ENCODE results near the gene C10orf67.

The C10orf67 gene

DNA sequence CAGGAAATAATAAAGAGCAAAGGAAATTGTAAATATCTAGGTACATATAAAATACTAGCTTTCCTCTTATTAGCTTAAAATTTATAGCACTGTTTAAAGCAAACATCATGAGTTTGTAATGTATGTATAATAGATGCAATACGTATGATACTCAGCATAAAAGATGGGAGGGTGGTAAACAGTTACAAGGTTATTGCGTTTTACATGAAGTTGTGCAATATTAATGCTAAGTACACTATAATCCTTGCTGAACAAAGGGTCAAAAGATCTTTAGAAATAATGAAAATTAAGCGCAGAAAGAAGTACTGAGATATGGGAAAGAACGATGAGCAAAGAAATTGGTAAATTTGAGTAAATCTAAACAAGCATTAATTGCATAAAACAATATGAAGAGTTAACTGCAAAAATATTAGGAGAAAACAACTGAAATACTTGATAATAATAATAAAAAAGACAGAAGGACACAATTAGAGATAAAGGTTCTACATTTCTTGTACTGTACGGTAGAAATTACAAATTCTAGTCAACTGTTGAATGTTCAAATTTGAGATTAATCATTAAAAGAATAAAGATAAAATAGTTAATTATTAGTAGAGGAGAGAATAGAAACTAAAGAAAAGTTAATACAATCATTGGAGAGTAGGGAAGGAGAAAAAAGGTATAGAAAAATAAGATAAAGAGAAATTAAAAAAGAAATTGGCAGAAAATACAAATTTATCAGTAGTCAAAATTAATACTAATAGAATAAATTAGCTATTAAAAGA, 17.9 kb downstream of the C10orf67 start:
- Histone ChIP-seq H3K27me3 (ENCODE audit: control insufficient read depth in 1 of 2, insufficient read depth in 2 of 2, low read length in 2 of 2) (no peaks in the 10 kb centered on the region), H3K9me3 (ENCODE audit: control insufficient read depth in 1 of 2, low read length in 2 of 2) (no peaks in the 10 kb centered on the region), H3K9ac (ENCODE audit: low read depth in 1 of 2, low read length in 2 of 2) (no peak overlapping the region), H3K4me1 (ENCODE audit: control insufficient read depth in 1 of 2, insufficient read depth in 2 of 2, low read length in 2 of 2) (no peaks in the 10 kb centered on the region), H3K36me3 (ENCODE audit: control insufficient read depth in 1 of 2, insufficient read depth in 2 of 2, low read length in 2 of 2) (no peaks in the 10 kb centered on the region), H3K27ac (ENCODE audit: low read depth, low read length) (no peak overlapping the region), H3K4me3 (ENCODE audit: low read depth in 1 of 2, low read length in 2 of 2) (no peak overlapping the region)

DNA sequence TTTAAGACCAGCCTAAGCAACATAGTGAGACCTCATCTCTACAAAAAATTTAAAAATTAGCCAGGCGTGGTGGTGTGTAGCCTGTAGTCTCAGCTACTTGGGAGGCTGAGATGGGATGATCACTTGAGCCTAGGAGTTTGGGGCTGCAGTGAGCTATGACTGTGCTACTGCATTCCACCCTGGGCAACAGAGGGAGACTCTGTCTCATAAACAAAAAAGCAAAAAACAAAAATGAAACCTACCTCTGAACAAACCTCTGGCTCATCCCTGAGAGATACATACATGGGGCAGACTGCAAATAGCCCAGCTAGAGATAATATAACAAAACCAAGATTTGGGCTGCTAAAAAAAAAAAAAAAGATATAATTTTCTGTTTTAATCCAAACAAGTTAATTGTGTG, 19.5 kb downstream of the C10orf67 start:
- Histone ChIP-seq H3K27me3 (ENCODE audit: control insufficient read depth in 1 of 2, insufficient read depth in 2 of 2, low read length in 2 of 2) (no peaks in the 10 kb centered on the region), H3K27ac (ENCODE audit: low read depth, low read length) (no peak overlapping the region), H3K4me1 (ENCODE audit: control insufficient read depth in 1 of 2, insufficient read depth in 2 of 2, low read length in 2 of 2) (no peaks in the 10 kb centered on the region), H3K36me3 (ENCODE audit: control insufficient read depth in 1 of 2, insufficient read depth in 2 of 2, low read length in 2 of 2) (no peaks in the 10 kb centered on the region), H3K9ac (ENCODE audit: low read depth in 1 of 2, low read length in 2 of 2) (no peak overlapping the region), H3K4me3 (ENCODE audit: low read depth in 1 of 2, low read length in 2 of 2) (no peak overlapping the region), H3K9me3 (ENCODE audit: control insufficient read depth in 1 of 2, low read length in 2 of 2) (no peaks in the 10 kb centered on the region)

DNA sequence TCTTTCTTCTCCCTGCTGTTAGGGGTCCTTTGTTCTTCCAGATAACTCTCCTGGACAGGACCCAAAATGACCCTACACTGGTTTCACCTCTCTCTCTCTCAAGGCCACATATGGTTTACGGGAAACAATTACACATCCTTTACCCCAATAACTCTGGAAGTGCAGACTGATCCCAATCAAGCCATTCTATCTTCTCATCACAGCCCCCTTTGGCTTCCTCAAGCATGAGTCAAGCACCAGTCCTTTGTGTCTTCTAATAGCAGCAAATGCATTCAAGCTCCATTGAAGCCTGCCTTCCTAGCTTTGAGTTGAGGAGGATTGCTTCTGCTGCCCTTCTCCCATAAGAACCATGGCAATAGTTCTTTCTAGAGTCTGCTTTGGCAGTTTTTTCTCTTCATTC, 20.2 kb downstream of the C10orf67 start:
- no peaks in the 10 kb centered on the region for H3K4me1 ChIP-seq (ENCODE audit: control insufficient read depth in 1 of 2, insufficient read depth in 2 of 2, low read length in 2 of 2)
- no peaks in the 10 kb centered on the region for H3K9me3 ChIP-seq (ENCODE audit: control insufficient read depth in 1 of 2, low read length in 2 of 2)
- H3K27me3 ChIP-seq (ENCODE audit: control insufficient read depth in 1 of 2, insufficient read depth in 2 of 2, low read length in 2 of 2): no peaks in the 10 kb centered on the region
- H3K4me3 ChIP-seq (ENCODE audit: low read depth in 1 of 2, low read length in 2 of 2): no peak overlapping the region
- H3K27ac ChIP-seq (ENCODE audit: low read depth, low read length): no peak overlapping the region
- H3K36me3 ChIP-seq (ENCODE audit: control insufficient read depth in 1 of 2, insufficient read depth in 2 of 2, low read length in 2 of 2): no peaks in the 10 kb centered on the region
- H3K9ac ChIP-seq (ENCODE audit: low read depth in 1 of 2, low read length in 2 of 2): no peak overlapping the region

DNA sequence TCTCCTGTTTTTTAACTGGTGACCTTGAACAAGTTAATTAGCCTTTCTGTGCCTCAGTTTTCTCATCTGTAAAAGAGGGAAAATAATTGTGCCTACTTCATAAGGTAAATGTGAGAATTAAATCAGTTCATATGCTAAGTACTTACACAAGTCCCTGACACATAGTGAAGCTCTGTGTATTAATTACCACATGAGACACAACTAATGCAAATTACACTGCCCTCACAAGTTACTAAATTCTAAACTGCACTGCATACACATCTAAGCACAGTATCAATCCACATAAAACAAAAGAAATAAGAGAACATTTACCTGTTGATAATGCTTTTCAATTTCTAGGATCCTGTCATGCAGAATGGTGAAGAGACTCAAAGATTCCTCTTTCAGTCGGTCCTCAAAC, 22.5 kb downstream of the C10orf67 start:
- no peaks in the 10 kb centered on the region for H3K9me3 ChIP-seq (ENCODE audit: control insufficient read depth in 1 of 2, low read length in 2 of 2)
- no peak overlapping the region for H3K4me3 ChIP-seq (ENCODE audit: low read depth in 1 of 2, low read length in 2 of 2)
- H3K27me3 ChIP-seq (ENCODE audit: control insufficient read depth in 1 of 2, insufficient read depth in 2 of 2, low read length in 2 of 2): no peaks in the 10 kb centered on the region
- H3K36me3 ChIP-seq (ENCODE audit: control insufficient read depth in 1 of 2, insufficient read depth in 2 of 2, low read length in 2 of 2): no peaks in the 10 kb centered on the region
- H3K27ac ChIP-seq (ENCODE audit: low read depth, low read length): no peak overlapping the region
- H3K4me1 ChIP-seq (ENCODE audit: control insufficient read depth in 1 of 2, insufficient read depth in 2 of 2, low read length in 2 of 2): no peaks in the 10 kb centered on the region
- no peak overlapping the region for H3K9ac ChIP-seq (ENCODE audit: low read depth in 1 of 2, low read length in 2 of 2)

DNA sequence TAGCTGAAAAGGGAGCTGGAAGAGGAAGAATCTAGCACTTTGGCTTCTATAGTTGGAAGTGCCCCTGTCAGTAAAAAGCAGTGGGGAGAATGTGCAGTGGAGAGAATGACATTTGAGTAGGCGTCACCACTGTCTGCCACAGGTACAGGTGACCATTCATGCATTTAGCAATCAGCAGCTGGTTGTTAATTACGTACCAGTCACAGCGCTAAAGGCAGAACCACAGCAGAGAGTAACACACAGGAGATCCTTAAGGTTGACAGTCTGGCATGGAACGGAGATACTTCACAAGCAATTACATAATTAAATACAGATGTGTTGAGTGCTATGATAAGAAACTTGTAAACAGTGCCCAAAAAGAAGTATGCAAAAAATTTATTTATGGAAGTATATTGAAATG, 24.8 kb downstream of the C10orf67 start:
- Histone ChIP-seq H3K27me3 (ENCODE audit: control insufficient read depth in 1 of 2, insufficient read depth in 2 of 2, low read length in 2 of 2) (no peaks in the 10 kb centered on the region), H3K9ac (ENCODE audit: low read depth in 1 of 2, low read length in 2 of 2) (no peak overlapping the region), H3K9me3 (ENCODE audit: control insufficient read depth in 1 of 2, low read length in 2 of 2) (no peaks in the 10 kb centered on the region), H3K4me3 (ENCODE audit: low read depth in 1 of 2, low read length in 2 of 2) (no peak overlapping the region), H3K36me3 (ENCODE audit: control insufficient read depth in 1 of 2, insufficient read depth in 2 of 2, low read length in 2 of 2) (no peaks in the 10 kb centered on the region), H3K4me1 (ENCODE audit: control insufficient read depth in 1 of 2, insufficient read depth in 2 of 2, low read length in 2 of 2) (no peaks in the 10 kb centered on the region), H3K27ac (ENCODE audit: low read depth, low read length) (no peak overlapping the region)

DNA sequence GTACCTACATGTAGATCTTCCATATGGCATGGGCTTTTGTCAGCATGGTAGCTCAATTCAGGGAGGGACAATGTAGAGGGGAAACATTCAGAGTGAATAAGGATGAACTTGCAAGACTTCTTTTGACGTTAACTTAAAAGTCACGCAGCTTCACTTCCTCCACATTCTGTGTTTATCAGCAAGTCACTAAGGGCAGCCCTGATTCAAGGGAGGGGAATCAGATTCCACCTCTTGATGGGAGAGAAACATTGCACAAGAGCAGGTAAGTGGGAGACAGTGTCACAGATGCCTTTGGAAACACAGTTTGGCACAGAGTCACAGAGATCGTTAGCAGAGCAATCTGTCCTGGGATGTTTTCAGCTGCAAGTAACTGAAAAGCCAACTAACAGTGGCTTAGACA, 26.2 kb downstream of the C10orf67 start:
- Histone ChIP-seq H3K9ac (ENCODE audit: low read depth in 1 of 2, low read length in 2 of 2) (no peak overlapping the region), H3K36me3 (ENCODE audit: control insufficient read depth in 1 of 2, insufficient read depth in 2 of 2, low read length in 2 of 2) (no peaks in the 10 kb centered on the region), H3K4me3 (ENCODE audit: low read depth in 1 of 2, low read length in 2 of 2) (no peak overlapping the region), H3K27me3 (ENCODE audit: control insufficient read depth in 1 of 2, insufficient read depth in 2 of 2, low read length in 2 of 2) (no peaks in the 10 kb centered on the region), H3K27ac (ENCODE audit: low read depth, low read length) (no peak overlapping the region), H3K4me1 (ENCODE audit: control insufficient read depth in 1 of 2, insufficient read depth in 2 of 2, low read length in 2 of 2) (no peaks in the 10 kb centered on the region), H3K9me3 (ENCODE audit: control insufficient read depth in 1 of 2, low read length in 2 of 2) (no peaks in the 10 kb centered on the region)

DNA sequence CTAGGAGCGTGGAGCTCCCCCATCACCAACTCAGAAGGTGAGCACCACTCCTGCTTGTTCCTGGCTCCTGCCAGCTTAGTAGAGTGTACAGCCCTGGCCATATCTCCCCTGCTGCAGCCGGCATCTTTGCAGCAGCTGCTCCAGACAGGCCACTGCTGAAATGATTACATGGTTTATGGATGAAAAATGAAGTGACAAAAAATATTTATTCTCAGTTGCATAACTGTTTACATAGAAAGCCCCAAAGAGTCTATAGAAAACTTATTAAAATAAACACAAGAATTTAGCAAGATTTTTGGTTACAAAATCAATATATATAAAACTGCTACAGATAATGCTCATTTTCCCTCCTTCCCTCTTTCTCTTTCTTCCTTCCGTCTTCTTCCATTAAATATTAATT, 27.2 kb downstream of the C10orf67 start:
- Histone ChIP-seq H3K4me1 (ENCODE audit: control insufficient read depth in 1 of 2, insufficient read depth in 2 of 2, low read length in 2 of 2) (no peaks in the 10 kb centered on the region), H3K9me3 (ENCODE audit: control insufficient read depth in 1 of 2, low read length in 2 of 2) (no peaks in the 10 kb centered on the region), H3K9ac (ENCODE audit: low read depth in 1 of 2, low read length in 2 of 2) (no peak overlapping the region), H3K4me3 (ENCODE audit: low read depth in 1 of 2, low read length in 2 of 2) (no peak overlapping the region), H3K27me3 (ENCODE audit: control insufficient read depth in 1 of 2, insufficient read depth in 2 of 2, low read length in 2 of 2) (no peaks in the 10 kb centered on the region), H3K36me3 (ENCODE audit: control insufficient read depth in 1 of 2, insufficient read depth in 2 of 2, low read length in 2 of 2) (no peaks in the 10 kb centered on the region), H3K27ac (ENCODE audit: low read depth, low read length) (no peak overlapping the region)

DNA sequence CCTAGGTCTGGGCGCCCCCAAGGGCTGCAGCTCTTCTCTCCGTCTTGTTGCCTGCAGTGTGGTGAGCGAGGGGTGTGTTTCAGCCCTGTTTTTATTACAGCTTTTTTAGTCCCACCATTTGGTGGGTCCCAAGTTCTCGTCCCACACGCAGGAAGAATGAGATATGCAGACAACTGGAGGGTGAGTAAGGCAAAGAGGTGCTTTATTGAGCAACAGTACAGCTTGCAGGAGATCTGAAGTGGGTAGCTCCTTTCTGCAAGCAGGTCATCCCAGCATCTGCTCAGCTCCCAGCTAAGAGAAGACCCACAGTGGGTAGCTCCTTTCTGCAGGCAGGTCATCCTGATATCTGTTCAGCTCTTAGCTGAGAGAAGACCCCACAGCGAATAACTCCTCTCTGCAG, 28.2 kb downstream of the C10orf67 start:
- H3K27me3 ChIP-seq (ENCODE audit: control insufficient read depth in 1 of 2, insufficient read depth in 2 of 2, low read length in 2 of 2): no peaks in the 10 kb centered on the region
- H3K4me3 ChIP-seq (ENCODE audit: low read depth in 1 of 2, low read length in 2 of 2): no peak overlapping the region
- H3K9me3 ChIP-seq (ENCODE audit: control insufficient read depth in 1 of 2, low read length in 2 of 2): no peaks in the 10 kb centered on the region
- H3K9ac ChIP-seq (ENCODE audit: low read depth in 1 of 2, low read length in 2 of 2): no peak overlapping the region
- H3K36me3 ChIP-seq (ENCODE audit: control insufficient read depth in 1 of 2, insufficient read depth in 2 of 2, low read length in 2 of 2): no peaks in the 10 kb centered on the region
- no peaks in the 10 kb centered on the region for H3K4me1 ChIP-seq (ENCODE audit: control insufficient read depth in 1 of 2, insufficient read depth in 2 of 2, low read length in 2 of 2)
- H3K27ac ChIP-seq (ENCODE audit: low read depth, low read length): no peak overlapping the region

DNA sequence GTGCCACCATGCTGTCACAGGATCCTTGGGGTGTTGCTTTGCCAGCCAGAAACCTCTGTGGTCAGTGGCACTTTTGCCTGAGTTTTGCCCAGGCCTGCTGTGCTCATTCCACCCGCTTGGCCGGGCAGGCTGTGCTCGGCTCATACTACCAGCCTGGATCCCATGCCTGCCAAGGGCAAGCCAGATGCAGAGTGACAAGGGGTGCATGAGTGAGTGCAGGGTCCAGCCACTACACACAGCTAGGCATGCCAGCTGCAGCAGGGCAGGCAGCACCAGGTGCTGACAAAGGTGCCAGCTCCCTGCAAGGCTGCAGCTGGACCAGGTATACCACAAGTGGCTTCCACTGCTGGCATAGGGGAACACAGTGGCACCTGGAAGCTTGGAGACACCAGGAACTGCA, 28.6 kb downstream of the C10orf67 start:
- H3K36me3 ChIP-seq (ENCODE audit: control insufficient read depth in 1 of 2, insufficient read depth in 2 of 2, low read length in 2 of 2): no peaks in the 10 kb centered on the region
- no peak overlapping the region for H3K4me3 ChIP-seq (ENCODE audit: low read depth in 1 of 2, low read length in 2 of 2)
- H3K27ac ChIP-seq (ENCODE audit: low read depth, low read length): no peak overlapping the region
- no peaks in the 10 kb centered on the region for H3K27me3 ChIP-seq (ENCODE audit: control insufficient read depth in 1 of 2, insufficient read depth in 2 of 2, low read length in 2 of 2)
- no peak overlapping the region for H3K9ac ChIP-seq (ENCODE audit: low read depth in 1 of 2, low read length in 2 of 2)
- no peaks in the 10 kb centered on the region for H3K4me1 ChIP-seq (ENCODE audit: control insufficient read depth in 1 of 2, insufficient read depth in 2 of 2, low read length in 2 of 2)
- H3K9me3 ChIP-seq (ENCODE audit: control insufficient read depth in 1 of 2, low read length in 2 of 2): no peaks in the 10 kb centered on the region

DNA sequence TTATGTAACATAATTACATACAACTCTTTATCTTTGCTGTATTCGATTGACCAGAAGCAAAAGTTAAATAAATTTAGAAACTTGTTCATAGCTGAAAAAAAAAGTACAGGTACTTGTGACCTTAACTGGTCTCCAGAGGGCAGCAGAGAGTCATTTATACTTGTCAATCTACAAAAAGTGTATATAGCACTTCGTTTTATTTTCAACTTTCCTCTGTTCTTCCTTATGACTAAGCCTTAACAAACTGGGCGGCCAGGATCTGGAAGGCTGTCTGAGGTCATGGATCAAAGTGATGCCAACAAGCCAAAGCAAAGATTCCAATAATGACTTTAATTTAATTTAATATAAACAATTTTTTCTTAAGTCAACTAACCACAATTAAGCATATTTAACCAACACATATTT, 29.8 kb downstream of the C10orf67 start:
- H3K36me3 ChIP-seq (ENCODE audit: control insufficient read depth in 1 of 2, insufficient read depth in 2 of 2, low read length in 2 of 2): no peaks in the 10 kb centered on the region
- no peaks in the 10 kb centered on the region for H3K27me3 ChIP-seq (ENCODE audit: control insufficient read depth in 1 of 2, insufficient read depth in 2 of 2, low read length in 2 of 2)
- H3K27ac ChIP-seq (ENCODE audit: low read depth, low read length): no peak overlapping the region
- H3K4me3 ChIP-seq (ENCODE audit: low read depth in 1 of 2, low read length in 2 of 2): no peak overlapping the region
- H3K4me1 ChIP-seq (ENCODE audit: control insufficient read depth in 1 of 2, insufficient read depth in 2 of 2, low read length in 2 of 2): no peaks in the 10 kb centered on the region
- H3K9ac ChIP-seq (ENCODE audit: low read depth in 1 of 2, low read length in 2 of 2): no peak overlapping the region
- H3K9me3 ChIP-seq (ENCODE audit: control insufficient read depth in 1 of 2, low read length in 2 of 2): no peaks in the 10 kb centered on the region

DNA sequence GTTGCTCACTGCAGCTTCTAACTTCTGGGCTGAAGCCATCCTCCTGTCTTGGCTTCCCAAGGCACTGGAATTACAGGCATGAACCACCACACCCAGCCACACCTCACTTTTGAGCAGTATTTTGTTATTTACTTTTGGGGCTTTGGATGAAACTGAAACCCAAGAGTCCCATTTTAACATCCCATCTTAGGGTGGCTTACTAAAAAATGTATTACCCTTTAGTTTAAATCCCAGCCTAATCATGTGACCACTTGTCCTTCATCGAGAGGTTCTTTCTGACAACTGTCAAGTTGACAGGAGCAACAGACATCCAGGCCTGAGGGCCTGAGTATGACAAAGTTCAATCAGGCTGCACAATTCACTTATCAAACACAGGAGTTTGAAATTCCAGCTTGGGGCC, 33.6 kb downstream of the C10orf67 start:
- Histone ChIP-seq H3K9me3 (ENCODE audit: control insufficient read depth in 1 of 2, low read length in 2 of 2) (no peaks in the 10 kb centered on the region), H3K4me3 (ENCODE audit: low read depth in 1 of 2, low read length in 2 of 2) (no peak overlapping the region), H3K4me1 (ENCODE audit: control insufficient read depth in 1 of 2, insufficient read depth in 2 of 2, low read length in 2 of 2) (no peaks in the 10 kb centered on the region), H3K27ac (ENCODE audit: low read depth, low read length) (no peak overlapping the region), H3K9ac (ENCODE audit: low read depth in 1 of 2, low read length in 2 of 2) (no peak overlapping the region), H3K27me3 (ENCODE audit: control insufficient read depth in 1 of 2, insufficient read depth in 2 of 2, low read length in 2 of 2) (no peaks in the 10 kb centered on the region), H3K36me3 (ENCODE audit: control insufficient read depth in 1 of 2, insufficient read depth in 2 of 2, low read length in 2 of 2) (no peaks in the 10 kb centered on the region)

All from duodenal mucosa (tissue), 2 donors.